Measurements from ENCODE around the gene SNAPC5.
"Not testable (repeated sequence)": the region's sequence is repeated elsewhere in the genome, so short reads cannot be mapped to it uniquely, and the experiment has no call there.

Gene SNAPC5

GRCh38 chr15:66497502-66498455 is at the start of gene SNAPC5:
Gene SNAPC5 (minus strand): TSS chr15:66497762. CDS start chr15:66497731, 31 bp downstream.
- DNase-seq = peak; percentile 97

GRCh38 chr15:66545255-66545654 is 47.7 kb upstream of the SNAPC5 start:
- no peak for DNase-seq

GRCh38 chr15:66542896-66543295 is 45.3 kb upstream of the SNAPC5 start:
- no peak for DNase-seq

- DNase-seq = no peak
These were observed 37.5 kb upstream of the SNAPC5 start for GRCh38 chr15:66535056-66535455.

- DNase-seq = no peak
These were observed 27.3 kb upstream of the SNAPC5 start for GRCh38 chr15:66524838-66525237.

- no peak for DNase-seq
These were observed 26.4 kb upstream of the SNAPC5 start for GRCh38 chr15:66523926-66524325.

GRCh38 chr15:66515901-66516322 is 18.4 kb upstream of the SNAPC5 start:
- no peak for DNase-seq

GRCh38 chr15:66514586-66514985 is 17.0 kb upstream of the SNAPC5 start:
- no peak for DNase-seq

GRCh38 chr15:66508293-66508883 is 10.8 kb upstream of the SNAPC5 start:
- DNase-seq = no peak

- DNase-seq = no peak
These were observed 8.3 kb upstream of the SNAPC5 start for GRCh38 chr15:66505818-66506217.

GRCh38 chr15:66505430-66505811 is 7.9 kb upstream of the SNAPC5 start:
- no peak for DNase-seq

- peak; percentile 71 to 73 for DNase-seq
These were observed 7.2 kb upstream of the SNAPC5 start, which contains the start of the genes RPL4 and ZWILCH for GRCh38 chr15:66504563-66505429. Gene RPL4 (minus strand): TSS chr15:66504855. CDS start chr15:66504790, 65 bp downstream. Gene ZWILCH (plus strand): TSS chr15:66505326. CDS start chr15:66505339, 13 bp downstream.

- DNase-seq = no peak
These were observed 6.4 kb upstream of the SNAPC5 start for GRCh38 chr15:66503780-66504562.

- not testable (repeated sequence) for DNase-seq
These were observed 5.6 kb upstream of the SNAPC5 start for GRCh38 chr15:66503041-66503648.

GRCh38 chr15:66502491-66502890 is 4.9 kb upstream of the SNAPC5 start:
- no peak for DNase-seq

GRCh38 chr15:66500346-66500745 is 2.8 kb upstream of the SNAPC5 start:
- DNase-seq = not testable (repeated sequence)

- no peak for DNase-seq
These were observed 1.2 kb upstream of the SNAPC5 start for GRCh38 chr15:66498501-66499386.

- no peak for DNase-seq
These were observed 536 bp downstream of the SNAPC5 start for GRCh38 chr15:66496951-66497501.

GRCh38 chr15:66494262-66494661 is 3.3 kb downstream of the SNAPC5 start:
- DNase-seq = no peak

GRCh38 chr15:66491846-66492245 is 5.7 kb downstream of the SNAPC5 start:
- DNase-seq = no peak
